Measurements from ENCODE around the gene CCDC121. TPM values are rescaled to one million over a fixed set of nuclear protein-coding genes. Genes with fewer than 3 reads are reported as not detected.

Gene CCDC121
- total RNA-seq, 1 experiment from 2014 or later = 3.3 TPM

DNA sequence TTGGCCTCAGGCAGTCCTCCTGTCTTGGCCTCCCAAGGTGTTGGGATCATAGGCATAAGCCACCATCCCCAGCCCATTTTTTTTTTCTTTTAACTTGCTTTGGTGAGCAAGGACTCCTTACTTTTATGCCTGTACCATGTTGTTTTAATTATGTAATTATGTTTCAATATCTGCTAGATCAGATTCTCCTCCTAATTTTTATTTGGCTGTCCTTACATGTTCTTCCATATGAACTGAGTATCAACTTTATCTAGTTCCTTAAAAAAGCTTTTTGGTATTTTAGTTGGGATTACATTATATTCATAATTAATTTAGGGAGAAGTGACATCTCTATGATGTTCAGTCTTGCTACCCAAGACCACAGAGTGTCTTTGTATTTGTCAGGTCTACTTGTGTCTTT is 16.4 kb upstream of the CCDC121 start:
- intact Hi-C loops (cut with micrococcal nuclease; ENCODE audit: unreplicated experiment) = no loop called here
- ChIA-PET CTCF (no interaction called here), POLR2A (ENCODE audit: low non-redundant PET) (no interaction called here)
- no peak overlapping the region for H3K4me3 ChIP-seq (ENCODE audit: low read depth, low read length, poor library complexity, severe bottlenecking)
- no peaks in the 10 kb centered on the region for H3K27me3 ChIP-seq (replicated peaks; ENCODE audit: insufficient read depth, low read depth, low read length, poor library complexity)
- H3K9me3 ChIP-seq (ENCODE audit: low read depth, low read length, poor library complexity, severe bottlenecking) = no peaks in the 10 kb centered on the region
- peaks cover 65% of the 10 kb centered on the region for H3K36me3 ChIP-seq (ENCODE audit: insufficient read depth, low read length, poor library complexity, severe bottlenecking)
- no peaks in the 10 kb centered on the region for H3K4me1 ChIP-seq (ENCODE audit: insufficient read depth, low read length, poor library complexity, severe bottlenecking)
- BruUV-seq (replicated peaks) = no TSS peak
- DNase-seq (ENCODE audit: low spot score) = no peak
- H3K27ac ChIP-seq (ENCODE audit: low read depth, low read length, poor library complexity, severe bottlenecking) = no peak overlapping the region
- TF ChIP-seq EZH2 (IDR thresholded peaks at IDR 0.05; ENCODE audit: borderline replicate concordance, low read depth, low read length, poor library complexity, severe bottlenecking) = no peak
- TF ChIP-seq, protein P1, sequence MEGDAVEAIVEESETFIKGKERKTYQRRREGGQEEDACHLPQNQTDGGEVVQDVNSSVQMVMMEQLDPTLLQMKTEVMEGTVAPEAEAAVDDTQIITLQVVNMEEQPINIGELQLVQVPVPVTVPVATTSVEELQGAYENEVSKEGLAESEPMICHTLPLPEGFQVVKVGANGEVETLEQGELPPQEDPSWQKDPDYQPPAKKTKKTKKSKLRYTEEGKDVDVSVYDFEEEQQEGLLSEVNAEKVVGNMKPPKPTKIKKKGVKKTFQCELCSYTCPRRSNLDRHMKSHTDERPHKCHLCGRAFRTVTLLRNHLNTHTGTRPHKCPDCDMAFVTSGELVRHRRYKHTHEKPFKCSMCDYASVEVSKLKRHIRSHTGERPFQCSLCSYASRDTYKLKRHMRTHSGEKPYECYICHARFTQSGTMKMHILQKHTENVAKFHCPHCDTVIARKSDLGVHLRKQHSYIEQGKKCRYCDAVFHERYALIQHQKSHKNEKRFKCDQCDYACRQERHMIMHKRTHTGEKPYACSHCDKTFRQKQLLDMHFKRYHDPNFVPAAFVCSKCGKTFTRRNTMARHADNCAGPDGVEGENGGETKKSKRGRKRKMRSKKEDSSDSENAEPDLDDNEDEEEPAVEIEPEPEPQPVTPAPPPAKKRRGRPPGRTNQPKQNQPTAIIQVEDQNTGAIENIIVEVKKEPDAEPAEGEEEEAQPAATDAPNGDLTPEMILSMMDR (conservative IDR thresholded peaks at IDR 0.05; ENCODE audit: low read depth, low read length) = no peak

DNA sequence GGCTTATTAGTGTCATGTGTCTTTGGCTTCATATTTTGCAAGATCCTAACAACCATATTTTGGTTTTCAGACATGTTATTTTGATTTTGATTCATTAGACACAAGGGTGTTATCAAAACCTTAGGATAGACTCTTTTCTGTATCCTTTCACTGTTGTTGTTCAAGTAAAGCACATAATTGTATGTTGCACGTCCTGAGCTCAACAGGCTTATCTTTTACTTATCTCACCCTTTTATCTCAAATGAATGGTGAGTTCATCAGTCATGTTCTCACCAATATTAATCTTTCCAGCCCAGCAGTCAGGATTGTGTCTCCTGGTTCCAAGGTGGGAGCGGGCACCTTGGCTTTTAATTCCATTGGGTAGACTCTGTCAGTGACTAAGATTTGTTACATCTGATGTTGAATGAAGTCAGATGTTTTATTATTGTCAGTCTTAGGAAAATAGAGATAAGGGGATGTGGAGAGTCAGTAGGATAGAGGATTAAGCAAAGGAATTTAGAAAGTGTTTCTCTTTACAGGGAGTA is 12.0 kb upstream of the CCDC121 start:
- no peaks in the 10 kb centered on the region for H3K9me3 ChIP-seq (ENCODE audit: low read depth, low read length, poor library complexity, severe bottlenecking)
- no peaks in the 10 kb centered on the region for H3K4me1 ChIP-seq (ENCODE audit: insufficient read depth, low read length, poor library complexity, severe bottlenecking)
- POLR2A ChIA-PET (ENCODE audit: low non-redundant PET) = no interaction called here
- H3K27me3 ChIP-seq (replicated peaks; ENCODE audit: insufficient read depth, low read depth, low read length, poor library complexity) = no peaks in the 10 kb centered on the region
- no peak overlapping the region for H3K4me3 ChIP-seq (ENCODE audit: low read depth, low read length, poor library complexity, severe bottlenecking)
- no TSS peak for BruUV-seq (replicated peaks)
- TF ChIP-seq, protein P1 (conservative IDR thresholded peaks at IDR 0.05; ENCODE audit: low read depth, low read length) = no peak
- no peak for TF ChIP-seq EZH2 (IDR thresholded peaks at IDR 0.05; ENCODE audit: borderline replicate concordance, low read depth, low read length, poor library complexity, severe bottlenecking)
- H3K36me3 ChIP-seq (ENCODE audit: insufficient read depth, low read length, poor library complexity, severe bottlenecking) = peaks cover 68% of the 10 kb centered on the region
- no peak overlapping the region for H3K27ac ChIP-seq (ENCODE audit: low read depth, low read length, poor library complexity, severe bottlenecking)
- CTCF ChIA-PET = no interaction called here
- intact Hi-C loops (cut with micrococcal nuclease; ENCODE audit: unreplicated experiment) = no loop called here
- DNase-seq (ENCODE audit: low spot score) = no peak

DNA sequence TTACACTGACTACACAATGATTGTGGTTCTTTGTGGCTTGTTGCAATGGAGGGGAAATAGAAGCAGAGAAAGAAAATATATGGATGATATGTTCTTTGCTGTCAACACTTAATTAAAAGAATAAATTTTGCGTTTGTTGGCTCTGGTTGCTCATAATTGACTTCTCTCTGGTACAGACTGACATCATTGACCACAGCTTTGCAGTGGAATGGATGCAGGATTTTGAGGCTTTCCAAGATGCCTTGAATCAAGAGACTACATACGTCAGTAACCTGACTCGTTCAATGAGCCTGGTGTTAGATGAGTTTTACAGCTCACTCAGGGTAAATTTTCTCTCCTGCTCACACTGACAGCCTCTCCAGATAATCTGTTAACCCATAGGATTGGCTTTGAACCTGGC is 9.9 kb upstream of the CCDC121 start:
- POLR2A ChIA-PET (ENCODE audit: low non-redundant PET) = no interaction called here
- Histone ChIP-seq H3K27ac (ENCODE audit: low read depth, low read length, poor library complexity, severe bottlenecking) (no peak overlapping the region), H3K4me3 (ENCODE audit: low read depth, low read length, poor library complexity, severe bottlenecking) (no peak overlapping the region), H3K36me3 (ENCODE audit: insufficient read depth, low read length, poor library complexity, severe bottlenecking) (peaks cover 75% of the 10 kb centered on the region), H3K9me3 (ENCODE audit: low read depth, low read length, poor library complexity, severe bottlenecking) (no peaks in the 10 kb centered on the region), H3K27me3 (replicated peaks; ENCODE audit: insufficient read depth, low read depth, low read length, poor library complexity) (no peaks in the 10 kb centered on the region), H3K4me1 (ENCODE audit: insufficient read depth, low read length, poor library complexity, severe bottlenecking) (no peaks in the 10 kb centered on the region)
- CTCF ChIA-PET = no interaction called here
- BruUV-seq (replicated peaks) = no TSS peak
- DNase-seq (ENCODE audit: low spot score) = no peak
- TF ChIP-seq, protein P1 (conservative IDR thresholded peaks at IDR 0.05; ENCODE audit: low read depth, low read length) = no peak
- TF ChIP-seq EZH2 (IDR thresholded peaks at IDR 0.05; ENCODE audit: borderline replicate concordance, low read depth, low read length, poor library complexity, severe bottlenecking) = no peak
- intact Hi-C loops (cut with micrococcal nuclease; ENCODE audit: unreplicated experiment) = no loop called here

Measured in A673 (cell line).